Panc1 (cell line): ENCODE measurements around the gene CFAP68. TPM values are rescaled to one million over a fixed set of nuclear protein-coding genes. Genes with fewer than 3 reads are reported as not detected.

Source experiments
- ATAC-seq: fragments of 200-7000 bp; cut with Tn5 transposase; 2 replicates; pipeline ENCODE4 v1.9.1; 2020; ENCODE audit warnings: mild to moderate bottlenecking, moderate library complexity
- BruUV-seq: library from RNA; stranded (reverse); fragments of 400-500 nt; replicated peaks from 2 replicates; lab custom pipeline; 2021; lab: Mats Ljungman, UMichigan
- CTCF ChIA-PET: fragments of 300-600 bp; sonication (Branson Sonifier 250); formaldehyde crosslinking; loops from one replicate; lab custom pipeline; 2022; ENCODE audit warnings: antibody characterized with exemption; lab: Charles Lee
- POLR2A ChIA-PET: fragments of 300-600 bp; sonication (Branson Sonifier 250); formaldehyde crosslinking; loops from one replicate; lab custom pipeline; 2022; ENCODE audit warnings: antibody characterized with exemption; lab: Charles Lee
- DNase-seq: peaks from one replicate; pipeline ENCODE4 v3.0.0-alpha.2; 2010; ENCODE audit warnings: low read depth, low spot score
- H3K27ac ChIP-seq: 2 replicates; pipeline ENCODE4 v1.5.1; 2011; ENCODE audit warnings: mild to moderate bottlenecking, low read length, inconsistent platforms
- H3K27me3 ChIP-seq: fragments of 200-500 bp; sonication (Bioruptor generic); 2 replicates; pipeline ENCODE4 v1.6.0; 2014; ENCODE audit warnings: low read length, inconsistent platforms; ENCODE audit not compliant: control insufficient read depth, insufficient read depth
- H3K36me3 ChIP-seq: fragments of 200-500 bp; sonication (Bioruptor generic); 2 replicates; pipeline ENCODE4 v1.5.1; 2014; ENCODE audit warnings: inconsistent platforms, mild to moderate bottlenecking, low read length, moderate library complexity; ENCODE audit not compliant: control insufficient read depth, insufficient read depth
- H3K4me1 ChIP-seq: 2 replicates; pipeline ENCODE4 v1.5.1; 2011; ENCODE audit warnings: inconsistent platforms, mild to moderate bottlenecking, low read length, moderate library complexity; ENCODE audit not compliant: control insufficient read depth, insufficient read depth
- H3K4me3 ChIP-seq, 2 experiments: 2 replicates each; pipeline ENCODE4 v1.5.1; 2011 to 2012; ENCODE audit warnings: low read depth in 2 of 2, low read length in 2 of 2, mild to moderate bottlenecking in 2 of 2, inconsistent platforms in 1 of 2, moderate library complexity in 1 of 2
- H3K9me3 ChIP-seq: fragments of 200-500 bp; sonication (Bioruptor generic); 2 replicates; pipeline ENCODE4 v1.5.1; 2014; ENCODE audit warnings: low read depth, mild to moderate bottlenecking, inconsistent platforms, low read length, moderate library complexity; ENCODE audit not compliant: control insufficient read depth, insufficient read depth
- POLR2AphosphoS5 ChIP-seq: IDR thresholded peaks from 2 replicates; pipeline ENCODE4 v1.6.1; 2012; ENCODE audit warnings: mild to moderate bottlenecking, low read depth, low read length, moderate library complexity
- REST ChIP-seq, 2 experiments: IDR thresholded peaks; 2 replicates each; pipeline ENCODE4 v1.6.1; 2011 to 2012; ENCODE audit warnings: low read depth in 2 of 2, control low read depth in 1 of 2, low read length in 1 of 2, mild to moderate bottlenecking in 1 of 2, moderate library complexity in 1 of 2; ENCODE audit not compliant: insufficient read depth in 1 of 2
- SIN3A ChIP-seq: IDR thresholded peaks from 2 replicates; pipeline ENCODE4 v1.6.1; 2012; ENCODE audit warnings: low read depth, mild to moderate bottlenecking, low read length, moderate library complexity, borderline replicate concordance; ENCODE audit not compliant: insufficient read depth
- TCF7L2 ChIP-seq: IDR thresholded peaks from 2 replicates; pipeline ENCODE4 v1.6.1; 2011; ENCODE audit warnings: mild to moderate bottlenecking, low read depth, low read length, inconsistent platforms
- in situ Hi-C: cut with HindIII; loops from 2 replicates; pipeline ENCODE4 v1.10.0; 2016; ENCODE audit warnings: low sequenced_read_pairs, low pct_unique_long_range_greater_than_20kb
- intact Hi-C: fragments of 100-400 bp; cut with micrococcal nuclease; formaldehyde crosslinking; loops from one replicate; pipeline ENCODE4 v1.10.0; 2022; ENCODE audit not compliant: unreplicated experiment
- total RNA-seq: library from RNA; stranded (reverse); gene quantifications from one replicate; pipeline ENCODE4 v1.2.1, GENCODE V29; 2021; ENCODE audit not compliant: unreplicated experiment
- TF ChIP-seq, protein P1 (sequence below): fragments of 450-650 bp; IDR thresholded peaks from 2 replicates; pipeline ENCODE4 v1.5.1; 2017; ENCODE audit warnings: mild to moderate bottlenecking

CFAP68 gene
- total RNA-seq, 1 experiment from 2014 or later, result 16.6 TPM

- H3K27me3 ChIP-seq, result no peaks in the 10 kb centered on the region
- no peak for DNase-seq
- ATAC-seq, result no peak
- ChIA-PET POLR2A (interaction anchor here (0.6 to 0.7 kb wide), 2 partner anchors 25 to 280 kb away, joined by 3 read pairs; no protein-coding TSS in a partner anchor), CTCF (interaction anchor here (0.6 to 0.7 kb wide), 3 partner anchors 41 to 412 kb away, joined by 4 to 12 read pairs (median 5); no protein-coding TSS in a partner anchor)
- no peak for TF ChIP-seq POLR2AphosphoS5
- TF ChIP-seq, protein P1, sequence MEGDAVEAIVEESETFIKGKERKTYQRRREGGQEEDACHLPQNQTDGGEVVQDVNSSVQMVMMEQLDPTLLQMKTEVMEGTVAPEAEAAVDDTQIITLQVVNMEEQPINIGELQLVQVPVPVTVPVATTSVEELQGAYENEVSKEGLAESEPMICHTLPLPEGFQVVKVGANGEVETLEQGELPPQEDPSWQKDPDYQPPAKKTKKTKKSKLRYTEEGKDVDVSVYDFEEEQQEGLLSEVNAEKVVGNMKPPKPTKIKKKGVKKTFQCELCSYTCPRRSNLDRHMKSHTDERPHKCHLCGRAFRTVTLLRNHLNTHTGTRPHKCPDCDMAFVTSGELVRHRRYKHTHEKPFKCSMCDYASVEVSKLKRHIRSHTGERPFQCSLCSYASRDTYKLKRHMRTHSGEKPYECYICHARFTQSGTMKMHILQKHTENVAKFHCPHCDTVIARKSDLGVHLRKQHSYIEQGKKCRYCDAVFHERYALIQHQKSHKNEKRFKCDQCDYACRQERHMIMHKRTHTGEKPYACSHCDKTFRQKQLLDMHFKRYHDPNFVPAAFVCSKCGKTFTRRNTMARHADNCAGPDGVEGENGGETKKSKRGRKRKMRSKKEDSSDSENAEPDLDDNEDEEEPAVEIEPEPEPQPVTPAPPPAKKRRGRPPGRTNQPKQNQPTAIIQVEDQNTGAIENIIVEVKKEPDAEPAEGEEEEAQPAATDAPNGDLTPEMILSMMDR, result peak; percentile 66; the same call in 1 of the 2 replicates
- no peak for TF ChIP-seq TCF7L2
- no peak for TF ChIP-seq SIN3A
- TF ChIP-seq REST (IDR thresholded peaks at IDR 0.05; ENCODE audit: insufficient read depth in 1 of 2, low read depth in 2 of 2, low read length in 1 of 2), result no peak
- in situ Hi-C loops (no loop called here), intact Hi-C loops (no loop called here)
- no peaks in the 10 kb centered on the region for H3K9me3 ChIP-seq
- H3K36me3 ChIP-seq, result peaks cover 7% of the 10 kb centered on the region; the same call in 1 of the 2 replicates
- H3K27ac ChIP-seq, result no peak overlapping the region
- no TSS peak for BruUV-seq
- H3K4me1 ChIP-seq, result no peaks in the 10 kb centered on the region
- no peak overlapping the region for H3K4me3 ChIP-seq
Measured at GRCh38 chr11:111851636-111852035, 27.7 kb upstream of the CFAP68 start.

- no peak overlapping the region for H3K27ac ChIP-seq
- no peaks in the 10 kb centered on the region for H3K9me3 ChIP-seq
- H3K4me1 ChIP-seq, result no peaks in the 10 kb centered on the region
- H3K27me3 ChIP-seq, result no peaks in the 10 kb centered on the region
- no TSS peak for BruUV-seq
- peaks cover 7% of the 10 kb centered on the region; the same call in 1 of the 2 replicates for H3K36me3 ChIP-seq
- no peak for TF ChIP-seq TCF7L2
- no peak for TF ChIP-seq POLR2AphosphoS5
- no peak for TF ChIP-seq SIN3A
- no peak for TF ChIP-seq REST (IDR thresholded peaks at IDR 0.05; ENCODE audit: insufficient read depth in 1 of 2, low read depth in 2 of 2, low read length in 1 of 2)
- TF ChIP-seq, protein P1, result no peak
- ChIA-PET CTCF (interaction anchor here (0.6 kb wide), 1 partner anchor 143 kb away, joined by 4 read pairs; no protein-coding TSS in a partner anchor), POLR2A (no interaction called here)
- ATAC-seq, result no peak
- DNase-seq, result no peak
- in situ Hi-C loops (no loop called here), intact Hi-C loops (no loop called here)
- no peak overlapping the region for H3K4me3 ChIP-seq
Measured at GRCh38 chr11:111852103-111852502, 27.2 kb upstream of the CFAP68 start.
